HL-60 (cell line): ENCODE results near the gene SELENOH.

ENCODE experiments used
- DNase-seq, 2 experiments: peaks; one replicate each; pipeline ENCODE4 v3.0.0-alpha.2; 2010 to 2020; ENCODE audit warnings: low read depth in 1 of 2, low spot score in 1 of 2
- H3K27ac ChIP-seq: fragments of 250-450 bp; sonication (Bioruptor Pico); replicated peaks from 2 replicates; pipeline ENCODE4 v1.5.1; 2020; ENCODE audit warnings: mild to moderate bottlenecking, moderate library complexity
- H3K27me3 ChIP-seq: fragments of 250-450 bp; sonication (Bioruptor Pico); 2 replicates; pipeline ENCODE4 v1.5.1; 2021; ENCODE audit warnings: mild to moderate bottlenecking, moderate library complexity; ENCODE audit not compliant: insufficient read depth, poor library complexity, severe bottlenecking
- H3K4me3 ChIP-seq: replicated peaks from 2 replicates; pipeline ENCODE4 v1.5.1; 2011; ENCODE audit warnings: mild to moderate bottlenecking, control low read depth, low read length; ENCODE audit not compliant: insufficient read depth
- CTCF ChIP-seq: IDR thresholded peaks from one replicate; pipeline ENCODE4 v1.5.1; 2011; ENCODE audit warnings: low read length, control low read depth, inconsistent platforms; ENCODE audit not compliant: insufficient read depth
- GABPA ChIP-seq: IDR thresholded peaks from 2 replicates; pipeline ENCODE4 v1.6.1; 2012; ENCODE audit warnings: low read depth
- POLR2AphosphoS5 ChIP-seq: IDR thresholded peaks from 2 replicates; pipeline ENCODE4 v1.6.1; 2012; ENCODE audit warnings: low read depth
- REST ChIP-seq: IDR thresholded peaks from 2 replicates; pipeline ENCODE4 v1.6.1; 2012; ENCODE audit warnings: low read depth; ENCODE audit not compliant: insufficient replicate concordance
- SPI1 ChIP-seq: IDR thresholded peaks from 2 replicates; pipeline ENCODE4 v1.6.1; 2012; ENCODE audit warnings: low read depth, mild to moderate bottlenecking, borderline replicate concordance

SELENOH gene

GRCh38 chr11:57763568-57763967 lies 22.3 kb downstream of the SELENOH start:
- no peak for DNase-seq
- Histone ChIP-seq H3K27me3 (no peaks in the 10 kb centered on the region), H3K4me3 (no peak overlapping the region), H3K27ac (no peak overlapping the region)
- TF ChIP-seq POLR2AphosphoS5 (no peak), SPI1 (no peak), GABPA (no peak), CTCF (no peak)

- no peaks in the 10 kb centered on the region for H3K27me3 ChIP-seq
- no peak for TF ChIP-seq GABPA
- no peak for TF ChIP-seq SPI1
- no peak for TF ChIP-seq REST
- no peak for TF ChIP-seq POLR2AphosphoS5
- TF ChIP-seq CTCF: no peak
- no peak overlapping the region for H3K4me3 ChIP-seq
- H3K27ac ChIP-seq: no peak overlapping the region
- DNase-seq: no peak
Observed at GRCh38 chr11:57764021-57764420, 22.7 kb downstream of the SELENOH start.

- Histone ChIP-seq H3K27ac (no peak overlapping the region), H3K4me3 (no peak overlapping the region), H3K27me3 (no peaks in the 10 kb centered on the region)
- TF ChIP-seq CTCF: no peak
- no peak for TF ChIP-seq POLR2AphosphoS5
- no peak for TF ChIP-seq GABPA
- TF ChIP-seq SPI1: no peak
- no peak for TF ChIP-seq REST
- DNase-seq: no peak
Observed at GRCh38 chr11:57764566-57764965, 23.3 kb downstream of the SELENOH start.

- DNase-seq: no peak
- Histone ChIP-seq H3K4me3 (no peak overlapping the region), H3K27ac (no peak overlapping the region), H3K27me3 (no peaks in the 10 kb centered on the region)
- TF ChIP-seq SPI1: no peak
- no peak for TF ChIP-seq POLR2AphosphoS5
- no peak for TF ChIP-seq GABPA
- no peak for TF ChIP-seq REST
- TF ChIP-seq CTCF: no peak
Observed at GRCh38 chr11:57764972-57765371, 23.7 kb downstream of the SELENOH start.
